Suprapubic skin (tissue), 4 donors: Measurements from ENCODE around the gene GALNT9. TPM values are rescaled to one million over a fixed set of nuclear protein-coding genes. Genes with fewer than 3 reads are reported as not detected.

Experiments used
- DNase-seq, 2 donors: peaks; one replicate each; pipeline ENCODE4 v3.0.0-alpha.2; 2019; ENCODE audit warnings: low spot score in 2 of 2
- H3K27ac ChIP-seq: fragments of 200-600 bp; sonication (generic); one replicate; pipeline ENCODE4 v1.5.1; 2019
- H3K27me3 ChIP-seq: fragments of 200-600 bp; sonication (generic); one replicate; pipeline ENCODE4 v1.5.1; 2019
- H3K36me3 ChIP-seq: fragments of 200-600 bp; sonication (generic); one replicate; pipeline ENCODE4 v1.5.1; 2019
- H3K4me1 ChIP-seq: fragments of 200-600 bp; sonication (generic); one replicate; pipeline ENCODE4 v1.5.1; 2019
- H3K4me3 ChIP-seq: fragments of 200-600 bp; sonication (generic); one replicate; pipeline ENCODE4 v1.5.1; 2019; ENCODE audit warnings: mild to moderate bottlenecking
- H3K9me3 ChIP-seq: fragments of 200-600 bp; sonication (generic); one replicate; pipeline ENCODE4 v1.5.1; 2019
- EP300 ChIP-seq: sonication (generic); formaldehyde crosslinking; IDR thresholded peaks from one replicate; pipeline ENCODE4 v1.6.1; 2017; ENCODE audit warnings: antibody characterized with exemption
- POLR2A ChIP-seq, 2 donors: fragments of 450-650 bp; IDR thresholded peaks; one replicate each; pipeline ENCODE4 v1.6.1; 2017; ENCODE audit warnings: antibody characterized with exemption in 2 of 2, mild to moderate bottlenecking in 2 of 2, moderate library complexity in 2 of 2
- POLR2AphosphoS5 ChIP-seq, 3 donors: sonication (generic); formaldehyde crosslinking; IDR thresholded peaks; one replicate each; pipeline ENCODE4 v1.6.1; 2017; ENCODE audit warnings: antibody characterized with exemption in 3 of 3
- WGBS: methylation state at CpG from one replicate; pipeline ENCODE4 v1.1.5; 2018; 5-methylcytosine and 5-hydroxymethylcytosine counted together
- total RNA-seq, 4 donors: library from RNA; depleted of rRNA; stranded (reverse); fragments of >200 nt; gene quantifications; one replicate each; pipeline ENCODE4 v1.1.0, GENCODE V29; 2016
- TF ChIP-seq, protein P1 (sequence below), 2 donors: fragments of 200-600 bp in 1 of 2; fragments of 450-650 bp in 1 of 2; sonication (generic) in 1 of 2; IDR thresholded peaks; one replicate each; pipeline ENCODE4 v1.5.1; 2016 to 2019; ENCODE audit warnings: antibody characterized with exemption in 2 of 2, mild to moderate bottlenecking in 1 of 2, moderate library complexity in 1 of 2

The GALNT9 gene
- total RNA-seq, 4 donors from 2014 or later = not detected

DNA sequence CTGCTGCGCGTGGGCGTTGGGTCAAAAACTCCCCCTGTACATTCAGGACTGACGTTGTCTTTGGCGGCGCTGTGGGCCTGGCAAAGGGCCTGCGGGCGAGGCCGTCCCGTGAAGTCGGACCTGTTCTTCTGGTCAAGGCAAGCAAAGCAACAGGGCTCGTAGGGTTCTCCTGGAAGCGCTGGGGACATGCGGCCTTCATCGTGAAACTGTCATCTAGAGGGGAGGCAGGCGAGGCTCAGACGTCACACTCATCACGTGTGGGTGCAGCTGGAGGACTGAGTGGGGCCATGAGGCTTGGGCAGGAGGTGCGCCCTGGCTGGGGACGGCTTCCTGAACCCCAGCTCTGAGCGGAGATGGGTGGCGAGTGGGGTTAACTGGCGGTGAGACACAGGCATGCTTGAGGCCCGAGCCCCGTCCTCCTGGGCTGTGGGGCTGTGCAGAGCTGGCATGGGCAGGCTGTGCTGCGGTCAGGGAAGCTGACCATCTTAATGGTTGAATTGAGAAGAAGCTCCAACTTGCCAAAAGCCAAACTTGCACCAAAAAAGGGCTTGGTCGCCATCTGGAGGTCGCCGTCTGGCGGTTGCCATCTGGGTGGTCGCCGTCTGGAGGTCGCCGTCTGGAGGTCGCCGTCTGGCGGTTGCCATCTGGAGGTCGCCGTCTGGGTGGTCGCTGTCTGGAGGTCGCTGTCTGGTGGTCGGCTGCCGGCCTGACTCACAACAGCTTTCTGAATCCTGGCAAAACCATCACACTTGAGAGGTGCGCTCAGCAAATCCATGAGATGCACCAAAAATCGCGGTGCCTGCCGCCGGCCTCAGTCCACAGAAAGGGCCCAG, 119.0 kb downstream of the GALNT9 start:
- no peak for DNase-seq
- no peak overlapping the region for H3K27ac ChIP-seq
- H3K4me3 ChIP-seq = no peak overlapping the region
- peaks cover 5% of the 10 kb centered on the region for H3K4me1 ChIP-seq
- 71% methylated on average over 32 of the region's 48 CpGs for WGBS
- no peaks in the 10 kb centered on the region for H3K9me3 ChIP-seq
- H3K36me3 ChIP-seq = no peaks in the 10 kb centered on the region
- H3K27me3 ChIP-seq = peaks cover 46% of the 10 kb centered on the region
- TF ChIP-seq EP300 (no peak), POLR2A (IDR thresholded peaks at IDR 0.05) (no peak), POLR2AphosphoS5 (IDR thresholded peaks at IDR 0.05) (no peak)
- TF ChIP-seq, protein P1, sequence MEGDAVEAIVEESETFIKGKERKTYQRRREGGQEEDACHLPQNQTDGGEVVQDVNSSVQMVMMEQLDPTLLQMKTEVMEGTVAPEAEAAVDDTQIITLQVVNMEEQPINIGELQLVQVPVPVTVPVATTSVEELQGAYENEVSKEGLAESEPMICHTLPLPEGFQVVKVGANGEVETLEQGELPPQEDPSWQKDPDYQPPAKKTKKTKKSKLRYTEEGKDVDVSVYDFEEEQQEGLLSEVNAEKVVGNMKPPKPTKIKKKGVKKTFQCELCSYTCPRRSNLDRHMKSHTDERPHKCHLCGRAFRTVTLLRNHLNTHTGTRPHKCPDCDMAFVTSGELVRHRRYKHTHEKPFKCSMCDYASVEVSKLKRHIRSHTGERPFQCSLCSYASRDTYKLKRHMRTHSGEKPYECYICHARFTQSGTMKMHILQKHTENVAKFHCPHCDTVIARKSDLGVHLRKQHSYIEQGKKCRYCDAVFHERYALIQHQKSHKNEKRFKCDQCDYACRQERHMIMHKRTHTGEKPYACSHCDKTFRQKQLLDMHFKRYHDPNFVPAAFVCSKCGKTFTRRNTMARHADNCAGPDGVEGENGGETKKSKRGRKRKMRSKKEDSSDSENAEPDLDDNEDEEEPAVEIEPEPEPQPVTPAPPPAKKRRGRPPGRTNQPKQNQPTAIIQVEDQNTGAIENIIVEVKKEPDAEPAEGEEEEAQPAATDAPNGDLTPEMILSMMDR (IDR thresholded peaks at IDR 0.05) = no peak

DNA sequence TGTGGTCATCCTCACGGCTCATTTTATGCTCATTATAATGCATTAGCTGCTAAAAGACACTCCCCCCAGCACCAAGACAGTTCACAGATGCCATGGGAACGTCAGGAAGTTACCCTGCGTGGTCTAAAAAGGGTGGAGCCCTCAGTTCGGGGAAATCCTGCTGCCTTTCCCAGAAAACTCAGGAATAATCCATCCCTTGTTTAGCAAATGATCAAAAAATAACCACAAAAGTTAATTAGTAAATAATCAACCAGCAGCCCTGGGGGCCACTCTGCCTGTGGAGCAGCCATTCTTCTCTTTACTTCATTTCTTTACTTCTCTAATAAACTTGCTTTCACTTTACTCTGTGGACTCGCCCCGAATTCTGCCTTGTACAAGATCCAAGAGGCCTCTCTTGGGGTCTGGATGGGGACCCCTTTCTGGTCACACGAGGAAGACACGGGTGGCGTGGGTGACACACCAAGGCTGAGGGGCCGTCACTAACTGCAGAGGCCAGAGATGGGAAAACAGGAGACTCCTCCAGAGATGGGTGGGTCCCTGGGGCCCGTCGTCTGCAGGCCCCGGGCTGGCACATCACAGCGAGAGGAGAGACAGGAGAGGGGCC, 119.7 kb downstream of the GALNT9 start:
- H3K36me3 ChIP-seq = no peaks in the 10 kb centered on the region
- peaks cover 46% of the 10 kb centered on the region for H3K27me3 ChIP-seq
- no peak overlapping the region for H3K27ac ChIP-seq
- 53% methylated on average over 14 of the region's 14 CpGs for WGBS
- no peak for TF ChIP-seq EP300
- TF ChIP-seq POLR2AphosphoS5 (IDR thresholded peaks at IDR 0.05) = no peak
- TF ChIP-seq, protein P1 (IDR thresholded peaks at IDR 0.05) = no peak
- TF ChIP-seq POLR2A (IDR thresholded peaks at IDR 0.05) = no peak
- H3K4me1 ChIP-seq = peaks cover 12% of the 10 kb centered on the region
- H3K4me3 ChIP-seq = no peak overlapping the region
- H3K9me3 ChIP-seq = no peaks in the 10 kb centered on the region
- DNase-seq = no peak

DNA sequence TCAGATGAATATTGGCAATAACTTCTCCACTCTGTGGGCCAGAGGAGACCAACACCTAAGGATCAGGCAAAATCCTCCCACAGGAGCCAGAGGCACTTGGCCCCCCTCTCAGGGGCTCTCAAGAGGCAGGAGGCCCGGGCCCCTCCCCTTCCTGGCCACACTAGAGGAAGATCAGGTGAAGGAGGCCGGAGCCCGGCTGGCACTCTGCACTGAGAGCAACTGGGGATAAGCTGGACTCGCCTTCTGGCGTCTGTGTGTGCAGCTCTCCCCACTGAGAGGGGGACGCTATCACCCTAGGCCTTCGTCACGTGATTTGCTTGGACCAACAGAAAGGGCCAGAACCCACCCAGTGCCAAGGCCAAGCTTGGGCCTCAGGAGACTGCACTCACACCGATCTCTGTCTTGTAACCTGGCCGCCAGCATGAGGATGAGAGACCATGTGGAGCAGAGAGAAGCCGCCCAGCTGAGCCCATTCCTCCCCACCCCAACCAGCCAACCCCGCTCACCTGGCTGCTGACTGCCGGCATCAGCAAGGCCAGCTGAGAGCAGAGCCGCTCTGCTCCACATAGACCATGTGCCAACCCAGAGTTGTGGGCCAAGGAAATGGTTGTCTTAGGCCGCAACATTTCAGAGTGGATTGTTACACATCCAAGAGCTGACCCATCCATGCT, 121.1 kb downstream of the GALNT9 start:
- DNase-seq = no peak
- no peaks in the 10 kb centered on the region for H3K9me3 ChIP-seq
- TF ChIP-seq POLR2AphosphoS5 (IDR thresholded peaks at IDR 0.05) (no peak), POLR2A (IDR thresholded peaks at IDR 0.05) (no peak), EP300 (no peak)
- TF ChIP-seq, protein P1 (IDR thresholded peaks at IDR 0.05) = no peak
- H3K27me3 ChIP-seq = peaks cover 54% of the 10 kb centered on the region
- peaks cover 21% of the 10 kb centered on the region for H3K4me1 ChIP-seq
- H3K36me3 ChIP-seq = no peaks in the 10 kb centered on the region
- WGBS = 100% methylated on average over 7 of the region's 15 CpGs
- no peak overlapping the region for H3K4me3 ChIP-seq
- H3K27ac ChIP-seq = no peak overlapping the region

DNA sequence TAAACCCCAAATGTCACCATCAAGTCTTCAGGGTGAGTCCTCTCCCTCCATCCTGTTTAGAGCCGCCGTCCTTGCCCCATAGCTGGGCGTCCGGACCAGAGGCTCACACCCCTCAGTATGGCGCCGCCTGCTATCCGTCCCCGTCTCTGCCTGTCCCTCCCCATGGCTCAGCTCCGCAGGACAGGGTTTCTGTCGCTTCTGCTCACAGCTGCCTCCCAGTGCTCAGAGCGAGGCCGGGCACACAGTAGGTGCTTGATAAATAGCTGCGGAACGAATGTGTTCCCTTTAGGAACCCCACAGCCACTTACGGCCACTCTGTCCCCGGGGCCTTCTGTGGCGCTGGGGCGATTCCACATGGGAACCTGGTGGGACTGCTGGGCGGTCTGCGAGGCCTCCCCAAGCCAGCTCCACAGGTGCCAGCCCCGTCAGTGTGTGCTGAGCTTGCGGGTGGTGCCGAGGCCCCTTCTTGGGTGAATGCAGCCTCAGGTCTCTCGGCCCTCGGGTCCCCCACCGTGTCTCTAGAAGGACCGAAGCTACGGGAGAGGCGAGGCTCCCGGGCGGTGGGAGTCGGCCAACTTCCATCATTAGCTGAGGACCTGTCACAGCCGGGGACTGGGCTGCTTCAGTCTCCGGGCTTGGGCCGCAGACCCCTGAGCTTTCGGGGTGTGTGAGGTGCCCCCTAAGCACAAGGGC, 122.2 kb downstream of the GALNT9 start:
- 77% methylated on average over 10 of the region's 36 CpGs for WGBS
- TF ChIP-seq, protein P1 (IDR thresholded peaks at IDR 0.05) = no peak
- TF ChIP-seq POLR2A (IDR thresholded peaks at IDR 0.05) (no peak), POLR2AphosphoS5 (IDR thresholded peaks at IDR 0.05) (no peak), EP300 (no peak)
- H3K27me3 ChIP-seq = peaks cover 63% of the 10 kb centered on the region
- peaks cover 21% of the 10 kb centered on the region for H3K4me1 ChIP-seq
- H3K36me3 ChIP-seq = no peaks in the 10 kb centered on the region
- H3K9me3 ChIP-seq = no peaks in the 10 kb centered on the region
- H3K4me3 ChIP-seq = no peak overlapping the region
- no peak overlapping the region for H3K27ac ChIP-seq
- no peak for DNase-seq
